Mesothelial cell of epicardium (in vitro differentiated cells): ENCODE measurements around the gene HGF. TPM values are rescaled to one million over a fixed set of nuclear protein-coding genes. Genes with fewer than 3 reads are reported as not detected.

ENCODE experiments used
- DNase-seq, 2 experiments: peaks; one replicate each; pipeline ENCODE4 v3.0.0; 2021; ENCODE audit warnings: low spot score in 2 of 2; ENCODE audit not compliant: unreplicated experiment in 2 of 2
- H3K27ac Mint-ChIP-seq: 2 replicates; pipeline ENCODE4 v1.8.0; 2021; ENCODE audit warnings: mixed read lengths
- H3K27me3 Mint-ChIP-seq: 2 replicates; pipeline ENCODE4 v1.8.0; 2021; ENCODE audit warnings: low read depth, mixed read lengths
- H3K36me3 Mint-ChIP-seq: 2 replicates; pipeline ENCODE4 v1.8.0; 2021; ENCODE audit warnings: mixed read lengths
- H3K4me1 Mint-ChIP-seq: 2 replicates; pipeline ENCODE4 v1.8.0; 2021; ENCODE audit warnings: mixed read lengths
- H3K4me3 Mint-ChIP-seq: 2 replicates; pipeline ENCODE4 v1.8.0; 2021; ENCODE audit warnings: mild to moderate bottlenecking, moderate library complexity, mixed read lengths
- H3K9me3 Mint-ChIP-seq: 2 replicates; pipeline ENCODE4 v1.8.0; 2021; ENCODE audit warnings: mixed read lengths
- total RNA-seq: library from RNA; stranded (reverse); gene quantifications from 3 replicates; pipeline ENCODE4 v1.2.1, GENCODE V29; 2021
- TF ChIP-seq, protein P1 (sequence below): fragments of 200-600 bp; sonication (generic); IDR thresholded peaks from one replicate; pipeline ENCODE4 v1.5.0; 2021; ENCODE audit warnings: antibody characterized with exemption; ENCODE audit not compliant: unreplicated experiment

Gene HGF
- total RNA-seq, 1 donor from 2014 or later = 15.1 TPM

- Mint-ChIP-seq H3K27me3 (no peaks in the 10 kb centered on the region), H3K9me3 (no peaks in the 10 kb centered on the region), H3K27ac (peak overlapping the region; percentile 70), H3K36me3 (no peaks in the 10 kb centered on the region), H3K4me3 (no peak overlapping the region), H3K4me1 (peaks cover 38% of the 10 kb centered on the region)
- no peak for DNase-seq
- TF ChIP-seq, protein P1, sequence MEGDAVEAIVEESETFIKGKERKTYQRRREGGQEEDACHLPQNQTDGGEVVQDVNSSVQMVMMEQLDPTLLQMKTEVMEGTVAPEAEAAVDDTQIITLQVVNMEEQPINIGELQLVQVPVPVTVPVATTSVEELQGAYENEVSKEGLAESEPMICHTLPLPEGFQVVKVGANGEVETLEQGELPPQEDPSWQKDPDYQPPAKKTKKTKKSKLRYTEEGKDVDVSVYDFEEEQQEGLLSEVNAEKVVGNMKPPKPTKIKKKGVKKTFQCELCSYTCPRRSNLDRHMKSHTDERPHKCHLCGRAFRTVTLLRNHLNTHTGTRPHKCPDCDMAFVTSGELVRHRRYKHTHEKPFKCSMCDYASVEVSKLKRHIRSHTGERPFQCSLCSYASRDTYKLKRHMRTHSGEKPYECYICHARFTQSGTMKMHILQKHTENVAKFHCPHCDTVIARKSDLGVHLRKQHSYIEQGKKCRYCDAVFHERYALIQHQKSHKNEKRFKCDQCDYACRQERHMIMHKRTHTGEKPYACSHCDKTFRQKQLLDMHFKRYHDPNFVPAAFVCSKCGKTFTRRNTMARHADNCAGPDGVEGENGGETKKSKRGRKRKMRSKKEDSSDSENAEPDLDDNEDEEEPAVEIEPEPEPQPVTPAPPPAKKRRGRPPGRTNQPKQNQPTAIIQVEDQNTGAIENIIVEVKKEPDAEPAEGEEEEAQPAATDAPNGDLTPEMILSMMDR = no peak
These were observed 84.5 kb downstream of the HGF start for GRCh38 chr7:81685270-81685868.

DNA sequence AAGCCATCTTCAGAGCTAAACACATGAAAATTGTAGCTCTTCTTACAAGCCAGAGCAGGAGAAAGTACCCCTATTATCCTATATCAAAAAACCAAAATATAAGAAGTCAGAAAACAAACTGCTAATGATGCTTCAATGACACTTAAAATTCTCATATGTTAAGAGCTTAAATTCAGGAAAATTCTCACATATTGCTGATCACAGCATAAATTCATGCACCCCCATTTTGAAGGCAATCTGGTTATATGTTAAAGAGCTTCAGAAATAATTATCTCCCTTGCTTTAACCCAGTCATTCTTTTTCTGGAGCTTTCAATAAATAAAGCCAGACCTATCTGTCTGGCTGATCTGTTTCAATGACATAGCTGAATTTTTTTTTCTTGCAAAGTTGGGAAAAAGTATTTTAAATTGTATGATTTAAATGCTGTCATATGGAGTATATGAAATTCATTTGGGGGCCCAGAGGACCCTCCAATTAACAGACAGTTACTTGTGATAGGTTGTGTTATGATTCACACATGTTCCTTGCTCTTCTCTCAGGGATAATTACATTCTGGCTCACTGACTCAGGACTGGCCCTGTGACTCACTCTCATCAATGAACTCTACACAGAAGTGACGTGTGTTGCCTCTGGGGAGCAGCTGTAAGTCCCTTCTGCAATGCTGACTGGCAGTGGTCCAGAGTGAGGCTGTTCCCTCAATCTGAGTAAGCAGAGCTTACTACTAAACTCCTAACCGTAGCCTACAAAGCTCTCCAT, 85.2 kb downstream of the HGF start:
- Mint-ChIP-seq H3K4me3 (no peak overlapping the region), H3K9me3 (no peaks in the 10 kb centered on the region), H3K27me3 (no peaks in the 10 kb centered on the region), H3K4me1 (peaks cover 31% of the 10 kb centered on the region), H3K27ac (peak overlapping the region; percentile 70), H3K36me3 (no peaks in the 10 kb centered on the region)
- TF ChIP-seq, protein P1 = no peak
- DNase-seq = peak; percentile 40 to 56

GRCh38 chr7:81684033-81684432, 85.8 kb downstream of the HGF start:
- peak overlapping the region; percentile 58 for H3K27ac Mint-ChIP-seq
- peaks cover 27% of the 10 kb centered on the region for H3K4me1 Mint-ChIP-seq
- no peak overlapping the region for H3K4me3 Mint-ChIP-seq
- H3K27me3 Mint-ChIP-seq = no peaks in the 10 kb centered on the region
- no peaks in the 10 kb centered on the region for H3K9me3 Mint-ChIP-seq
- DNase-seq = no peak
- no peaks in the 10 kb centered on the region for H3K36me3 Mint-ChIP-seq
- TF ChIP-seq, protein P1 = no peak

DNA sequence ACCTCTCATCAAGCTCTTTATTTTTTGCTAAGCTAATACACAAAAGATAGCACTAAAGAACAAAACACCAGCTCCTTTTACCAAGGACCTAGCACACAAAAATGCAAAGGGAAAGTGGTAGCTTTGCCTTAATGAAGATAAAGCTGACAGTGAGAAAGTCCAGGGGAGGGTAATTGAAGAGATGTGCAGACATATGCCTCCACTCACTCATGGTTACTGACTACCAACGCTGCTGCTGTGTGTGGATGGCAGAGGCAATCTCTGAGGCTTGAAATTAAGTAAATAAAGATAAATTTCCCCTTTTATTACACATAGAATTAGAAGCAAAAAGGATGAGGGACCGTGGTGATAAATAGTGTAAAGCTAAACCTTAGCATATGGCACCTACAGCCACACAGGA, 87.0 kb downstream of the HGF start:
- H3K36me3 Mint-ChIP-seq = no peaks in the 10 kb centered on the region
- no peaks in the 10 kb centered on the region for H3K9me3 Mint-ChIP-seq
- H3K4me1 Mint-ChIP-seq = peaks cover 27% of the 10 kb centered on the region
- H3K27ac Mint-ChIP-seq = peak overlapping the region; percentile 83
- no peak for DNase-seq
- TF ChIP-seq, protein P1 = no peak
- H3K4me3 Mint-ChIP-seq = no peak overlapping the region
- no peaks in the 10 kb centered on the region for H3K27me3 Mint-ChIP-seq

DNA sequence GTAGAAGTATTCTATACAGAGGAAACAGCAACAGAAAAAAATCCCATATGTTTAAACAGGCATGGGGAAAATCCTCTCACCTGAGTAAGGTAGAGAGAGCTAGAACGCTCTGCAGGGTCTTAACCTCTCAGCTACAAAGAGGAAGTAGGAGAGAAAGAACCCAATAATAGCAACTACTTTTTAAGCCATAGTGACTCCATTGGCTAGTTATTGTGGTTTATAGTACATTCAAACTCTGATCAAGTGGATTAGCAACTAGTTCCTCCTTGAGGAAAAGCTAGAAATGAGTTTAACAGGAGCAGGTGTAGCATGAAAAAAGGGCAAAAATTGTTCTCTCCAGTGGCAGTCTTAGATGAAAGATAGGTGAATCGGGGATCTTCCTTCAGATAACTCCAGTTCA, 89.7 kb downstream of the HGF start:
- TF ChIP-seq, protein P1 = no peak
- Mint-ChIP-seq H3K27ac (no peak overlapping the region), H3K9me3 (no peaks in the 10 kb centered on the region), H3K4me3 (no peak overlapping the region), H3K4me1 (peaks cover 31% of the 10 kb centered on the region), H3K36me3 (no peaks in the 10 kb centered on the region), H3K27me3 (no peaks in the 10 kb centered on the region)
- DNase-seq = no peak
